T-cell (primary cell): Measurements from ENCODE around the gene FRMD7. TPM values are rescaled to one million over a fixed set of nuclear protein-coding genes. Genes with fewer than 3 reads are reported as not detected.
A peak's percentile ranks its signal among the peaks of the same experiment; 100 is the strongest.

Experiments used
- ATAC-seq, 4 experiments: fragments of 200-7000 bp in 3 of 4; fragments of 150-1000 bp in 1 of 4; cut with Tn5 transposase; replicated peaks in 1 of 4; 1 replicate in 3 of 4; 2 replicates in 1 of 4; pipeline ENCODE4 v1.10.0; 2021; ENCODE audit warnings: moderate library complexity in 3 of 4, mild to moderate bottlenecking in 2 of 4, moderate number of reproducible peaks in 1 of 4
- CTCF ChIA-PET, 2 donors: fragments of 300-600 bp; sonication (Branson Sonifier 250); formaldehyde crosslinking; loops; one replicate each; lab custom pipeline; 2022; ENCODE audit warnings: antibody characterized with exemption in 2 of 2; lab: Charles Lee
- POLR2A ChIA-PET, 2 donors: fragments of 300-600 bp; sonication (Branson Sonifier 250); formaldehyde crosslinking; loops; one replicate each; lab custom pipeline; 2022; ENCODE audit warnings: antibody characterized with exemption in 2 of 2; lab: Charles Lee
- DNase-seq, 35 experiments: peaks; one replicate each; pipeline versions ENCODE4 v3.0.0 to v3.0.0-alpha.2; 2013 to 2023
- H3K27ac ChIP-seq: one replicate; pipeline ENCODE4 v1.5.1; 2013; ENCODE audit warnings: low read length
- H3K27me3 ChIP-seq, 2 experiments: replicated peaks in 1 of 2; 1 replicate in 1 of 2; 2 replicates in 1 of 2; pipeline versions ENCODE4 v1.6.1 to v1.7.0; 2013; ENCODE audit warnings: low read length in 1 of 2, mixed read lengths in 1 of 2; ENCODE audit not compliant: control insufficient read depth in 2 of 2, insufficient read depth in 2 of 2; ENCODE audit errors: extremely low read depth in 1 of 2
- H3K36me3 ChIP-seq, 2 donors: 1 replicate in 1 of 2; 2 replicates in 1 of 2; pipeline versions ENCODE4 v1.6.1 to v1.7.0; 2013; ENCODE audit warnings: low read length in 1 of 2; ENCODE audit not compliant: control insufficient read depth in 2 of 2, insufficient read depth in 1 of 2; ENCODE audit errors: extremely low read depth in 1 of 2
- H3K4me1 ChIP-seq, 2 experiments: 1 replicate in 1 of 2; 2 replicates in 1 of 2; pipeline versions ENCODE4 v1.6.1 to v1.7.0; 2013; ENCODE audit warnings: low read length in 2 of 2, mixed read lengths in 1 of 2; ENCODE audit not compliant: insufficient read depth in 2 of 2, control insufficient read depth in 1 of 2; ENCODE audit errors: extremely low read depth in 1 of 2
- H3K4me3 ChIP-seq, 2 donors: 1 replicate in 1 of 2; 2 replicates in 1 of 2; pipeline versions ENCODE4 v1.5.1 to v1.7.0; 2013; ENCODE audit warnings: mild to moderate bottlenecking in 2 of 2, low read length in 1 of 2, moderate library complexity in 1 of 2; ENCODE audit not compliant: control insufficient read depth in 1 of 2; ENCODE audit errors: extremely low read depth in 1 of 2
- H3K9me3 ChIP-seq: 2 replicates; pipeline ENCODE4 v1.7.0; 2013
- H3K27ac Mint-ChIP-seq, 2 donors: one replicate each; pipeline ENCODE4 v1.8.0; 2020 to 2021; ENCODE audit warnings: mild to moderate bottlenecking in 2 of 2, mixed read lengths in 2 of 2
- H3K27me3 Mint-ChIP-seq, 2 donors: one replicate each; pipeline ENCODE4 v1.8.0; 2021 to 2022; ENCODE audit warnings: mixed read lengths in 2 of 2
- H3K36me3 Mint-ChIP-seq: one replicate; pipeline ENCODE4 v1.8.0; 2021; ENCODE audit warnings: mixed read lengths
- H3K4me1 Mint-ChIP-seq, 3 donors: one replicate each; pipeline ENCODE4 v1.8.0; 2020 to 2022; ENCODE audit warnings: mixed read lengths in 3 of 3, mild to moderate bottlenecking in 1 of 3
- H3K4me3 Mint-ChIP-seq, 3 donors: one replicate each; pipeline ENCODE4 v1.8.0; 2020 to 2022; ENCODE audit warnings: mild to moderate bottlenecking in 3 of 3, mixed read lengths in 3 of 3, moderate library complexity in 3 of 3
- H3K9me3 Mint-ChIP-seq, 3 donors: one replicate each; pipeline ENCODE4 v1.8.0; 2020 to 2022; ENCODE audit warnings: mixed read lengths in 3 of 3
- WGBS: methylation state at CpG from one replicate; pipeline ENCODE4 v1.1.5; 2013; ENCODE audit warnings: missing lambda C conversion rate; ENCODE audit not compliant: insufficient coverage; 5-methylcytosine and 5-hydroxymethylcytosine counted together
- total RNA-seq, 35 experiments: library from RNA in 6 of 35; stranded (reverse) in 6 of 35; fragments of 120-200 nt in 1 of 35; gene quantifications; one replicate each; pipeline versions ENCODE4 v1.2.1 to v1.2.4 and lab custom pipeline; 2013 to 2026

Gene FRMD7
- total RNA-seq, 5 donors from 2014 or later (not counting 1 experiment from before 2014, with no cell fraction given) = not detected

DNA sequence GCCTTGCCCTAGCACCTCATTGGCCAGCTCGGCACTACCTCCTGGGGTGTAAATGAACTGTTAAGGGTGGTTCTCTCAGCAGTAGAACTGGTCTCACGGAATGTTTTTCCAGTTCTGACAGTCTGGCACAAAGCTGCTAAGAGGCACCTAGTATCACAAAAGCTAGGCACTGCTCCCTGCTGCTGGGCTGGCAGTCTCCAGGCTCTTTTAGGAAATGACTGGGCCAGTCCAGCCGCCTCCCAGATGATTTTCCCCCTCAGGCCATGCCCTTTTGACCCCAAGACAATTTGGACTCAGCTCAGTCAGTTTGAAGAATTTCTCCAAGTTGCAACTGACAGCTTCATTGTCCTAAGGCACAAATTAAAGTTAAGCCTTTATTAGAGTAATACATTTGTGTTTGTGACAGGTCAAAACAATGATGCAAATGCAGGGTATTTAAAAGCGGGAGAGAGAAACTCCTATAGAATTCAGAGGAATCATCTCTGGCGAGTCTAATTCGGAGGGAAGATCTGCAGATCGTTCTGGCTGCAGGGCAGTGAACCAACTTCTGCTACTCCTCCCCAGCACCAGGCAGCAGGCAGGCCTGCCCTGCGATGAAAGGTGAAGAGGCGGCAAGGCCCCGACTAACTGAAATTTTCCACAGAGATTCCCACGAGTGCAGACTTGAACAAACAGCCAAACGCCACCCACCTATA, 7.9 kb downstream of the FRMD7 start:
- Histone ChIP-seq H3K36me3 (no peaks in the 10 kb centered on the region), H3K27me3 (no peaks in the 10 kb centered on the region), H3K9me3 (no peaks in the 10 kb centered on the region), H3K4me1 (no peaks in the 10 kb centered on the region), H3K4me3 (no peak overlapping the region), H3K27ac (no peak overlapping the region)
- H3K27ac Mint-ChIP-seq = no peak overlapping the region
- peaks cover 0 to 21% of the 10 kb centered on the region in 2 donors for H3K27me3 Mint-ChIP-seq
- ChIA-PET POLR2A (no interaction called here), CTCF (no interaction called here)
- H3K4me3 Mint-ChIP-seq = no peak overlapping the region
- H3K4me1 Mint-ChIP-seq = no peaks in the 10 kb centered on the region
- DNase-seq = no peak
- no peaks in the 10 kb centered on the region for H3K9me3 Mint-ChIP-seq
- ATAC-seq = no peak
- no peaks in the 10 kb centered on the region for H3K36me3 Mint-ChIP-seq
- WGBS = 100% methylated on average over 1 of the region's 12 CpGs

DNA sequence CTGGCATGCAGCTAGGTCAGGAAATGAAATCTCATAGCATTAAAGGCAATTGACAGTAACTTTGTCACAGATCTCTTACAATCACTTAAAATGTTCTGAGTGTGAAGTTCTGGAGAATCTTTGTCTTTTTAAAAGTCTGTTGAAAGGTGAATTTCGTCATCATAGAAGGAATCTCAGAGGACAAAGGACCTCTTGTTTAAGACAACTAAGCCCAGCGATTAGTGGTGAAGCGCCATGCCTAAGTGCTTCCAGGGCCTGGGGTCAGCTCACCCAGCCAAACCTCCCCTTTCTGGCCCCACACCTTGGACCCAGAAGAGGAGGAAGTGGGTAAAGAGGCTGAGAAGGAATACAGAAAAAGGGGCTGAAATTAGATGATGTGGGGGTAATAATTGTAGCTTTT, 8.5 kb downstream of the FRMD7 start:
- Histone ChIP-seq H3K4me3 (no peak overlapping the region), H3K36me3 (no peaks in the 10 kb centered on the region), H3K27me3 (no peaks in the 10 kb centered on the region), H3K9me3 (no peaks in the 10 kb centered on the region), H3K4me1 (no peaks in the 10 kb centered on the region), H3K27ac (no peak overlapping the region)
- ChIA-PET POLR2A (no interaction called here), CTCF (no interaction called here)
- Mint-ChIP-seq H3K9me3 (no peaks in the 10 kb centered on the region), H3K27ac (no peak overlapping the region), H3K36me3 (no peaks in the 10 kb centered on the region), H3K4me3 (no peak overlapping the region), H3K27me3 (peaks cover 0 to 22% of the 10 kb centered on the region in 2 donors), H3K4me1 (no peaks in the 10 kb centered on the region)
- DNase-seq = no peak
- no peak for ATAC-seq
- no CpG with 5 or more reads among the region's 3 CpGs for WGBS

DNA sequence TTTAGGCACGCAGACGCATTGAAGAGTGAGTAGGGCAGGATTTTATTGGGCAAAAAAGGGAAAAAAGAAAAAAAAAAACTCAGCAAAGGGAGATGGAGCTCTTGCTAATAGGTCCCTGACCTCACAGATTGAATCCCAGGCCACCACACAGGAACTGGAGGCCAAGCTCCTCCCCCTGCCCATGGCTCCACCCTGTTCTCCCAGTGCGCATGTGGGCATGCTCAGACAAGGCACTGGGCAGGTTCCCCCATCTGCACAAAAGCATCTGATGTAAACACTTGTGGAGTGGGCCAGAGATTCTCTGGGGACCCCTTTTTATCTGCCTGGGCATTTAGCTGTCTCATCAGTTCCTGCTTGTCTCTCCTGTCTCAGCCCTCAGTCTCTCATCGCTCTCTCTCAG, 9.5 kb downstream of the FRMD7 start:
- Mint-ChIP-seq H3K4me1 (no peaks in the 10 kb centered on the region), H3K27me3 (peaks cover 0 to 24% of the 10 kb centered on the region in 2 donors), H3K27ac (no peak overlapping the region), H3K9me3 (no peaks in the 10 kb centered on the region), H3K36me3 (no peaks in the 10 kb centered on the region), H3K4me3 (no peak overlapping the region)
- POLR2A ChIA-PET = interaction anchor here in 1 of 2 donors (0.5 kb wide), 1 partner anchor 15 kb away, joined by 3 read pairs; no protein-coding TSS in a partner anchor
- CTCF ChIA-PET = no interaction called here
- no peaks in the 10 kb centered on the region for H3K36me3 ChIP-seq
- ATAC-seq (no peak), DNase-seq (no peak)
- no peaks in the 10 kb centered on the region for H3K9me3 ChIP-seq
- no peak overlapping the region for H3K4me3 ChIP-seq
- no peaks in the 10 kb centered on the region for H3K27me3 ChIP-seq
- no peak overlapping the region for H3K27ac ChIP-seq
- H3K4me1 ChIP-seq = no peaks in the 10 kb centered on the region
- WGBS = 93% methylated on average over 3 of the region's 4 CpGs

DNA sequence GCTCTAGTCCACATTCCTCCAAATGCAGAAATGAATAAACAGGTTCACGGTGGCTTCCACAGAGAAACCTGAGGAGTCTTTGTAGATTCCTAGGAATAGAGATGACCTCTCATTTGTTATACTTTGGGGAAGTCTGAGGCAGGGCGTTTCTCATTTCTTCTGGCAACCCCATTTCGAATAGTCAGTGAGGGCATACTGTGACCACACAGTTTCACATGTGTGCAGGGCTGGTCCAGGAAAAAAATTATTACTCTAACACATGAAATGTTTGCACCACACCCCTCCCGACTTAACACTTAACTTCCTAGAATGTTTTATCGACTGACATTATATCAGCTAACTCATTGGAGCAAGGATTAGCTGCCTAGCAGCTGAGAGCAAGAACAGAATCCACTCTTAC, 12.0 kb downstream of the FRMD7 start:
- no CpG with 5 or more reads among the region's 5 CpGs for WGBS

DNA sequence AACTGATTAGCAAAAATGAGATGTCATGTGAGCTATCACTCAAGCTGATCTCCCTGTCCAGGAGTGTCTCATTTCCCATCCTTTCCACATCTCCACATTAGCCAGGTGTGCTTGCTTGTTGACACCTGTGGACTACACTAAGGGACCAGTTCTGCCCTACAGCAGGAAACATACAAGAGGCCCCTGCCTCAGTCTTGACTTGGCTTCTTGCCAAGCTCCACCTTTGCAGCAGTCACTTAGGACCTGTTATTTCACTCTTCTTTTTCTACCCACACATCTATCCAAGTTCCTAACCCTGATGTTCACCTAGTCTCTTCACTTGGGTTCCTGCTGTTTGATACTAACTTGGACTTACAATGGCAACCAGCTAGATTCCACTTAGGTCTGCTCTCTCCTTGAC, 13.2 kb downstream of the FRMD7 start:
- no peak overlapping the region for H3K4me3 Mint-ChIP-seq
- Histone ChIP-seq H3K4me3 (no peak overlapping the region), H3K27me3 (no peaks in the 10 kb centered on the region), H3K4me1 (no peaks in the 10 kb centered on the region), H3K27ac (no peak overlapping the region), H3K36me3 (no peaks in the 10 kb centered on the region), H3K9me3 (no peaks in the 10 kb centered on the region)
- DNase-seq (peak in 1 of 35 experiments; percentile 1), ATAC-seq (no peak)
- no peaks in the 10 kb centered on the region for H3K4me1 Mint-ChIP-seq
- H3K36me3 Mint-ChIP-seq = no peaks in the 10 kb centered on the region
- no peak overlapping the region for H3K27ac Mint-ChIP-seq
- POLR2A ChIA-PET = no interaction called here
- H3K27me3 Mint-ChIP-seq = peaks cover 0 to 24% of the 10 kb centered on the region in 2 donors
- H3K9me3 Mint-ChIP-seq = no peaks in the 10 kb centered on the region
- CTCF ChIA-PET = no interaction called here

More for the DNA sequence above, 12.0 kb downstream of the FRMD7 start:
- Histone ChIP-seq H3K27ac (no peak overlapping the region), H3K4me1 (no peaks in the 10 kb centered on the region), H3K27me3 (no peaks in the 10 kb centered on the region), H3K9me3 (no peaks in the 10 kb centered on the region), H3K4me3 (no peak overlapping the region), H3K36me3 (no peaks in the 10 kb centered on the region)
- ATAC-seq (no peak), DNase-seq (no peak)
- H3K4me3 Mint-ChIP-seq = no peak overlapping the region
- peaks cover 0 to 21% of the 10 kb centered on the region in 2 donors for H3K27me3 Mint-ChIP-seq
- no peaks in the 10 kb centered on the region for H3K36me3 Mint-ChIP-seq
- H3K4me1 Mint-ChIP-seq = no peaks in the 10 kb centered on the region
- H3K9me3 Mint-ChIP-seq = no peaks in the 10 kb centered on the region
- ChIA-PET CTCF (no interaction called here), POLR2A (no interaction called here)
- no peak overlapping the region for H3K27ac Mint-ChIP-seq

DNA sequence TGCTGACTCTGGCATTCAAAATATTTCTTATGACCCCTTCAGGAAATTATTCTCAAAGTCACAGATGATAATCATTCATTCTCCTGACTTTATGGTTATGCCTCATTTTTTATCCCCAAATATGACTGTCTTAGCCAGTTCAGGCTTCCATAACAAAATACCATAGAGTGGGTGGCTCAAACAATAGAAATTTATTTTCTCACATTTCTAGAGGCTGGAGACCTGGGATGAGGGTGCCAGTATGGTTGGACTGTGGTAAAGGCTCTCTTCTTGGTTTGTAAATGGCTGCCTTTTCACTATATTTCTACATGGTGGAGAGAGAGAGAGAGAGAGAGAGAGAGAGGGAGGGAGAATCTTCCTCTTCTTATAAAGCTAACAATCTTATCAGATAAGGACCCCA, 20.5 kb downstream of the FRMD7 start:
- Mint-ChIP-seq H3K27ac (no peak overlapping the region), H3K4me3 (no peak overlapping the region), H3K27me3 (peaks cover 0 to 36% of the 10 kb centered on the region in 2 donors), H3K9me3 (no peaks in the 10 kb centered on the region), H3K4me1 (no peaks in the 10 kb centered on the region), H3K36me3 (no peaks in the 10 kb centered on the region)
- ATAC-seq (no peak), DNase-seq (no peak)
- no peaks in the 10 kb centered on the region for H3K9me3 ChIP-seq
- no peaks in the 10 kb centered on the region for H3K27me3 ChIP-seq
- H3K36me3 ChIP-seq = no peaks in the 10 kb centered on the region
- no peaks in the 10 kb centered on the region for H3K4me1 ChIP-seq
- ChIA-PET CTCF (no interaction called here), POLR2A (no interaction called here)
- no peak overlapping the region for H3K4me3 ChIP-seq
- no peak overlapping the region for H3K27ac ChIP-seq
